Astrocyte (in vitro differentiated cells and primary cell): ENCODE measurements around the gene LIN37. TPM values are rescaled to one million over a fixed set of nuclear protein-coding genes. Genes with fewer than 3 reads are reported as not detected.

Source experiments
- DNase-seq: peaks from one replicate; pipeline ENCODE4 v3.0.0-alpha.2; 2010; ENCODE audit warnings: low read depth
- FAIRE-seq: peaks from 2 replicates; lab custom pipeline; 2011; peaks lifted over from hg19 to GRCh38; lab: Jason Lieb, UNC
- H2AFZ ChIP-seq: 2 replicates; pipeline ENCODE4 v1.6.0; 2012; ENCODE audit warnings: low read depth, low read length, inconsistent platforms
- H3K27ac ChIP-seq: 2 replicates; pipeline ENCODE4 v1.5.1; 2011; ENCODE audit warnings: low read depth, low read length, inconsistent platforms
- H3K27me3 ChIP-seq: 2 replicates; pipeline ENCODE4 v1.6.0; 2011; ENCODE audit warnings: low read length, inconsistent platforms; ENCODE audit not compliant: insufficient read depth
- H3K36me3 ChIP-seq: 2 replicates; pipeline ENCODE4 v1.5.1; 2011; ENCODE audit warnings: low read length, inconsistent platforms; ENCODE audit not compliant: insufficient read depth
- H3K4me1 ChIP-seq: 2 replicates; pipeline ENCODE4 v1.5.1; 2011; ENCODE audit warnings: low read length, inconsistent platforms; ENCODE audit not compliant: insufficient read depth
- H3K4me2 ChIP-seq: 2 replicates; pipeline ENCODE4 v1.6.0; 2012; ENCODE audit warnings: low read length, inconsistent platforms
- H3K4me3 ChIP-seq: 2 replicates; pipeline ENCODE4 v1.5.1; 2011; ENCODE audit warnings: low read depth, mild to moderate bottlenecking, low read length, inconsistent platforms; ENCODE audit not compliant: insufficient read depth
- H3K79me2 ChIP-seq: 2 replicates; pipeline ENCODE4 v1.6.0; 2012; ENCODE audit warnings: mild to moderate bottlenecking, low read length, inconsistent platforms; ENCODE audit not compliant: insufficient read depth
- H3K9ac ChIP-seq: 2 replicates; pipeline ENCODE4 v1.6.0; 2012; ENCODE audit warnings: mild to moderate bottlenecking, low read length, inconsistent platforms
- H3K9me3 ChIP-seq: 2 replicates; pipeline ENCODE4 v1.5.1; 2012; ENCODE audit warnings: low read depth, mild to moderate bottlenecking, low read length, inconsistent platforms; ENCODE audit not compliant: insufficient read depth
- H4K20me1 ChIP-seq: 2 replicates; pipeline ENCODE4 v1.6.0; 2012; ENCODE audit warnings: low read length, inconsistent platforms; ENCODE audit not compliant: insufficient read depth
- H3K27ac Mint-ChIP-seq: one replicate; pipeline ENCODE4 v1.8.0; 2021; ENCODE audit warnings: mild to moderate bottlenecking, mixed read lengths; ENCODE audit not compliant: unreplicated experiment
- H3K27me3 Mint-ChIP-seq: one replicate; pipeline ENCODE4 v1.8.0; 2021; ENCODE audit warnings: low read depth, mixed read lengths; ENCODE audit not compliant: unreplicated experiment
- H3K36me3 Mint-ChIP-seq: one replicate; pipeline ENCODE4 v1.8.0; 2021; ENCODE audit warnings: low read depth, mixed read lengths; ENCODE audit not compliant: unreplicated experiment
- H3K4me1 Mint-ChIP-seq: one replicate; pipeline ENCODE4 v1.8.0; 2021; ENCODE audit warnings: low read depth, mixed read lengths; ENCODE audit not compliant: unreplicated experiment
- H3K4me3 Mint-ChIP-seq: one replicate; pipeline ENCODE4 v1.8.0; 2021; ENCODE audit warnings: mild to moderate bottlenecking, moderate library complexity, mixed read lengths; ENCODE audit not compliant: unreplicated experiment
- H3K9me3 Mint-ChIP-seq: one replicate; pipeline ENCODE4 v1.8.0; 2021; ENCODE audit warnings: mild to moderate bottlenecking, mixed read lengths; ENCODE audit not compliant: unreplicated experiment
- EZH2 ChIP-seq: IDR thresholded peaks from 2 replicates; pipeline ENCODE4 v1.6.1; 2012; ENCODE audit warnings: mild to moderate bottlenecking, low read length, inconsistent platforms; ENCODE audit not compliant: insufficient read depth
- total RNA-seq: library from RNA; stranded (reverse); gene quantifications from 2 replicates; pipeline ENCODE4 v1.2.1, GENCODE V29; 2021
- TF ChIP-seq, protein P1 (sequence below): IDR thresholded peaks from 2 replicates; pipeline ENCODE4 v1.5.1; 2011; ENCODE audit warnings: low read depth, mild to moderate bottlenecking, inconsistent platforms, low read length, moderate library complexity; ENCODE audit not compliant: insufficient read depth

Gene LIN37
- total RNA-seq, 1 donor from 2014 or later: 15.6 TPM

DNA sequence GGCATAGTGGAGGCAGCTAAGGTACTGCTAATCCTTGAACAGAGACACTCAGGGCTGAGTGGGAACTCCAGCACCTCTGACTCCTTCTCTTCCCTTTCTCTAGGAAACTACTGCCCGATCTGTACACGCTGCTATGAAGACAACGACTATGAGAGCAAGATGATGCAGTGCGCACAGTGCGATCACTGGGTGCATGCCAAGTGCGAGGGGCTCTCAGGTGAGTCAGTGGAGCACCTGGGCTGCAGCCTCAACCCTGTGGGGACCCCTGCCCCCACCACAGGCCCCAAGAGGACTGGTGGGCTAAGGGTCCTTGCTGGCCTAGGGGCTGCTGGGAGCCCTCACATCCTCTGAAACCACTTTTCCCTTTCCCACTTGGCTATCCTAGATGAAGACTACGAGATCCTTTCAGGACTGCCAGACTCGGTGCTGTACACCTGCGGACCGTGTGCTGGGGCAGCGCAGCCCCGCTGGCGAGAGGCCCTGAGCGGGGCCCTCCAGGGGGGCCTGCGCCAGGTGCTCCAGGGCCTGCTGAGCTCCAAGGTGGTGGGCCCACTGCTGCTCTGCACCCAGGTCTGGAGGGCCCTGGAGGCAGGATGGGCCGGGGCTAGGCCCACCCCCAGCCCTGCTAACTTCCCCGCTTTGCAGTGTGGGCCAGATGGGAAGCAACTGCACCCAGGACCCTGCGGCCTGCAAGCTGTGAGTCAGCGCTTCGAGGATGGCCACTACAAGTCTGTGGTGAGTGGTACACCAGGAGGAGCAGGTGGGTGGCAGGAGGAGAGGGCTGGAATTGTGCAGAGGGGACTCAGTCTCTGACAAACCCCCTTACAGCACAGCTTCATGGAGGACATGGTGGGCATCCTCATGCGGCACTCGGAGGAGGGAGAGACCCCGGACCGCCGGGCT is 21.1 kb upstream of the LIN37 start:
- peaks cover 57% of the 10 kb centered on the region for H4K20me1 ChIP-seq
- Mint-ChIP-seq H3K4me1 (no peaks in the 10 kb centered on the region), H3K4me3 (no peak overlapping the region), H3K36me3 (peaks cover 17% of the 10 kb centered on the region), H3K9me3 (no peaks in the 10 kb centered on the region), H3K27ac (no peak overlapping the region), H3K27me3 (no peaks in the 10 kb centered on the region)
- no peak overlapping the region for H2AFZ ChIP-seq
- no peaks in the 10 kb centered on the region for H3K27me3 ChIP-seq
- TF ChIP-seq, protein P1, sequence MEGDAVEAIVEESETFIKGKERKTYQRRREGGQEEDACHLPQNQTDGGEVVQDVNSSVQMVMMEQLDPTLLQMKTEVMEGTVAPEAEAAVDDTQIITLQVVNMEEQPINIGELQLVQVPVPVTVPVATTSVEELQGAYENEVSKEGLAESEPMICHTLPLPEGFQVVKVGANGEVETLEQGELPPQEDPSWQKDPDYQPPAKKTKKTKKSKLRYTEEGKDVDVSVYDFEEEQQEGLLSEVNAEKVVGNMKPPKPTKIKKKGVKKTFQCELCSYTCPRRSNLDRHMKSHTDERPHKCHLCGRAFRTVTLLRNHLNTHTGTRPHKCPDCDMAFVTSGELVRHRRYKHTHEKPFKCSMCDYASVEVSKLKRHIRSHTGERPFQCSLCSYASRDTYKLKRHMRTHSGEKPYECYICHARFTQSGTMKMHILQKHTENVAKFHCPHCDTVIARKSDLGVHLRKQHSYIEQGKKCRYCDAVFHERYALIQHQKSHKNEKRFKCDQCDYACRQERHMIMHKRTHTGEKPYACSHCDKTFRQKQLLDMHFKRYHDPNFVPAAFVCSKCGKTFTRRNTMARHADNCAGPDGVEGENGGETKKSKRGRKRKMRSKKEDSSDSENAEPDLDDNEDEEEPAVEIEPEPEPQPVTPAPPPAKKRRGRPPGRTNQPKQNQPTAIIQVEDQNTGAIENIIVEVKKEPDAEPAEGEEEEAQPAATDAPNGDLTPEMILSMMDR: no peak
- TF ChIP-seq EZH2: no peak
- FAIRE-seq (no peak), DNase-seq (no peak)
- no peaks in the 10 kb centered on the region for H3K9me3 ChIP-seq
- H3K79me2 ChIP-seq: peaks cover 4% of the 10 kb centered on the region
- no peak overlapping the region for H3K9ac ChIP-seq
- H3K4me1 ChIP-seq: no peaks in the 10 kb centered on the region
- no peak overlapping the region for H3K4me2 ChIP-seq
- peaks cover 44% of the 10 kb centered on the region for H3K36me3 ChIP-seq
- no peak overlapping the region for H3K27ac ChIP-seq
- no peak overlapping the region for H3K4me3 ChIP-seq

DNA sequence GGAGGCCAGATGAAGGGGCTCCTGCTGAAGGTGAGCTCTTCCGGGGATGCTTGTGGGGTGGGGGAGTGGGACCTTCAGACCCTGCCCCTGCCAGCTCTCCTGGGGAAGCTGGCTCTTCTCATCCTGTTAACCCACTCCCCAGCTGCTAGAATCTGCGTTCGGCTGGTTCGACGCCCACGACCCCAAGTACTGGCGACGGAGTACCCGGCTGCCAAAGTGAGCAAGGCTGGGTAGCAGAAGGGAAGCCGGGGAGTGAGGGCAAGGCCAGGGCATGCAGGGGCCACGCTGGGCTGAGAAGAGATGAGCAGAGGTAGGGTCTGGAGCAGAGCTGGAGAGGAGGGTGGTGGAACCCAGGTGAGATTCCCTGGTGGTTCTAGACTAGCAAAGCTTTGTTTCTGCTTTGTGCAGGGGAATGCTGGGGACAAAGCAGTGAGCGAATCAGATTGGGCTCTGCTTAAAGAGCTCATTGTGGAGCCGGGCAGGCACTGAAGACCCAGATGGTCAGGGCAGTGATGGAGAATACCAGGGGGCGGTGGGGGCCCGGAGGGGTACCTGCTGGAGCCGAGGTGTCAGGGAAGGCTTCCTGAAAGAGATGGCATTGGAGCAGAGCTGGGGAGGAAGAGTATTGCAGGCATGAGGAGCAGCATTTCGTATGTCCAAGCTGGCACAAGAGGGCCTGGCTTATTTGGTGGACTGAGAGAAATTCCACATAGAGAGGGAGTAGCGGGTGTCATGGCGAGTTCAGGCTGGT is 20.2 kb upstream of the LIN37 start:
- Histone ChIP-seq H3K4me2 (no peak overlapping the region), H4K20me1 (peaks cover 48% of the 10 kb centered on the region), H3K9me3 (no peaks in the 10 kb centered on the region), H3K9ac (no peak overlapping the region), H3K27me3 (no peaks in the 10 kb centered on the region), H2AFZ (no peak overlapping the region), H3K79me2 (no peaks in the 10 kb centered on the region), H3K4me1 (no peaks in the 10 kb centered on the region), H3K4me3 (no peak overlapping the region), H3K36me3 (peaks cover 42% of the 10 kb centered on the region), H3K27ac (no peak overlapping the region)
- H3K27ac Mint-ChIP-seq: no peak overlapping the region
- FAIRE-seq (no peak), DNase-seq (no peak)
- peaks cover 17% of the 10 kb centered on the region for H3K36me3 Mint-ChIP-seq
- TF ChIP-seq, protein P1: no peak
- TF ChIP-seq EZH2: no peak
- no peak overlapping the region for H3K4me3 Mint-ChIP-seq
- H3K9me3 Mint-ChIP-seq: no peaks in the 10 kb centered on the region
- H3K4me1 Mint-ChIP-seq: no peaks in the 10 kb centered on the region
- no peaks in the 10 kb centered on the region for H3K27me3 Mint-ChIP-seq
